HepG2 (cell line): ENCODE results near the gene CLDN9. TPM values are rescaled to one million over a fixed set of nuclear protein-coding genes. Genes with fewer than 3 reads are reported as not detected.

ENCODE experiments used
- CBX5 ChIP-seq: sonication (generic); formaldehyde crosslinking; IDR thresholded peaks from 2 replicates; pipeline ENCODE4 v1.4.0; 2020; ENCODE audit warnings: missing genetic modification reagents, borderline replicate concordance
- CTCF ChIP-seq: sonication (generic); formaldehyde crosslinking; IDR thresholded peaks from 2 replicates; pipeline ENCODE4 v1.5.0; 2020; ENCODE audit warnings: mild to moderate bottlenecking, missing genetic modification reagents, moderate library complexity
- HIC2 ChIP-seq: sonication (generic); formaldehyde crosslinking; IDR thresholded peaks from 2 replicates; pipeline ENCODE4 v1.9.0; 2022; ENCODE audit warnings: low read depth, missing genetic modification reagents
- KDM2A ChIP-seq: sonication (generic); formaldehyde crosslinking; IDR thresholded peaks from 2 replicates; pipeline ENCODE4 v1.4.0; 2020; ENCODE audit warnings: low read depth, missing genetic modification reagents, borderline replicate concordance
- MAX ChIP-seq: IDR thresholded peaks from 2 replicates; pipeline ENCODE4 v1.6.1; 2012; ENCODE audit warnings: inconsistent platforms
- MXD1 ChIP-seq: sonication (generic); formaldehyde crosslinking; IDR thresholded peaks from 2 replicates; pipeline ENCODE4 v1.4.0; 2020; ENCODE audit warnings: mild to moderate bottlenecking, missing genetic modification reagents
- NFKB2 ChIP-seq: sonication (generic); formaldehyde crosslinking; IDR thresholded peaks from 2 replicates; pipeline ENCODE4 v1.4.0; 2020; ENCODE audit warnings: missing genetic modification reagents, borderline replicate concordance
- PHF21A ChIP-seq: sonication (generic); formaldehyde crosslinking; IDR thresholded peaks from 2 replicates; pipeline ENCODE4 v1.5.0; 2020; ENCODE audit warnings: mild to moderate bottlenecking, missing genetic modification reagents
- POLR2G ChIP-seq: fragments of 200-400 bp; formaldehyde crosslinking; IDR thresholded peaks from 2 replicates; pipeline ENCODE4 v1.6.1; 2018; ENCODE audit warnings: mild to moderate bottlenecking, low read depth, low read length, moderate library complexity
- REPIN1 ChIP-seq: sonication (generic); formaldehyde crosslinking; IDR thresholded peaks from 2 replicates; pipeline ENCODE4 v1.8.0; 2022; ENCODE audit warnings: missing genetic modification reagents, low read depth, mild to moderate bottlenecking, borderline replicate concordance
- STAG1 ChIP-seq: sonication (generic); formaldehyde crosslinking; IDR thresholded peaks from 2 replicates; pipeline ENCODE4 v1.4.0; 2020; ENCODE audit warnings: missing genetic modification reagents
- TSC22D2 ChIP-seq: sonication (generic); formaldehyde crosslinking; IDR thresholded peaks from 2 replicates; pipeline ENCODE4 v1.5.1; 2020; ENCODE audit warnings: missing genetic modification reagents, mild to moderate bottlenecking, borderline replicate concordance
- XRCC5 ChIP-seq: fragments of 200-400 bp; formaldehyde crosslinking; optimal IDR thresholded peaks from 2 replicates; pipeline ENCODE3; 2017; ENCODE audit warnings: mild to moderate bottlenecking, low read length
- ZBTB20 ChIP-seq: sonication (generic); formaldehyde crosslinking; IDR thresholded peaks from 2 replicates; pipeline ENCODE4 v1.8.1; 2023; ENCODE audit warnings: missing genetic modification reagents, low read depth, mild to moderate bottlenecking, borderline replicate concordance
- ZBTB33 ChIP-seq: sonication (generic); formaldehyde crosslinking; IDR thresholded peaks from 2 replicates; pipeline ENCODE4 v1.4.0; 2020; ENCODE audit warnings: missing genetic modification reagents
- ZNF354B ChIP-seq: sonication (generic); formaldehyde crosslinking; IDR thresholded peaks from 2 replicates; pipeline ENCODE4 v1.8.0; 2022; ENCODE audit warnings: mild to moderate bottlenecking, missing genetic modification reagents
- ZNF510 ChIP-seq: sonication (generic); formaldehyde crosslinking; IDR thresholded peaks from 2 replicates; pipeline ENCODE4 v1.4.0; 2020; ENCODE audit warnings: low read depth, mild to moderate bottlenecking, missing genetic modification reagents
- ZNF687 ChIP-seq: sonication (generic); formaldehyde crosslinking; IDR thresholded peaks from 2 replicates; pipeline ENCODE4 v1.5.1; 2020; ENCODE audit warnings: mild to moderate bottlenecking, missing genetic modification reagents, moderate library complexity
- ZNF891 ChIP-seq: sonication (generic); formaldehyde crosslinking; IDR thresholded peaks from 2 replicates; pipeline ENCODE4 v1.5.0; 2020; ENCODE audit warnings: mild to moderate bottlenecking, missing genetic modification reagents
- polyA plus RNA-seq, 8 experiments: library from polyadenylated mRNA; depleted of rRNA in 3 of 8; stranded (reverse) in 7 of 8; unstranded in 1 of 8; fragments of >200 nt; fragmentation: Illumina TruSeq in 4 of 8; extraction: Trizol in 4 of 8; gene quantifications; 2 replicates each; pipeline versions ENCODE4 v1.2.1 to v1.2.3, GENCODE V29; 2011 to 2016; ENCODE audit warnings: low read depth in 4 of 8, missing spikeins in 1 of 8, mixed read lengths in 1 of 8; ENCODE audit not compliant: insufficient read depth in 1 of 8
- total RNA-seq, 5 experiments: library from RNA; depleted of rRNA; stranded (reverse); fragments of >200 nt; fragmentation: Illumina TruSeq; extraction: Trizol; gene quantifications; 2 replicates each; pipeline ENCODE4 v1.2.3, GENCODE V29; 2016; ENCODE audit warnings: low read depth in 1 of 5

The CLDN9 gene
- total and polyA plus RNA-seq, 2 of the 13 experiments (the other 11 are each of a cell fraction or from before 2014, with no cell fraction given) = 0.15 to 0.26 TPM

GRCh38 chr16:2983706-2984136, 29.0 kb upstream of the CLDN9 start (continued):
- peak; percentile 61; the same call in 1 of the 2 replicates for TF ChIP-seq KDM2A
- 0 out of 2 replicates have a peak, but pooled peaks have one; percentile 36 for TF ChIP-seq ZBTB20 (CRISPR knock-in tag)
- TF ChIP-seq XRCC5 = peak; percentile 65
- TF ChIP-seq CBX5 (CRISPR knock-in tag) = no peak
- TF ChIP-seq MAX = peak; percentile 57; the same call in 1 of the 2 replicates
- no peak for TF ChIP-seq POLR2G
- peak; percentile 81 for TF ChIP-seq CTCF (CRISPR knock-in tag)
- TF ChIP-seq STAG1 (CRISPR knock-in tag) = peak; percentile 71
- peak; percentile 71 for TF ChIP-seq REPIN1 (CRISPR knock-in tag)
- TF ChIP-seq TSC22D2 (CRISPR knock-in tag) = no peak
- TF ChIP-seq ZNF510 (CRISPR knock-in tag) = no peak
- 0 out of 2 replicates have a peak, but pooled peaks have one; percentile 55 for TF ChIP-seq MXD1 (CRISPR knock-in tag)
- TF ChIP-seq PHF21A (CRISPR knock-in tag) = peak; percentile 39; the same call in 1 of the 2 replicates
- TF ChIP-seq ZNF687 (CRISPR knock-in tag) = peak; percentile 81
- no peak for TF ChIP-seq HIC2 (CRISPR knock-in tag)
- peak; percentile 40; the same call in 1 of the 2 replicates for TF ChIP-seq NFKB2 (CRISPR knock-in tag)
- peak; percentile 16; the same call in 1 of the 2 replicates for TF ChIP-seq ZBTB33
- TF ChIP-seq ZNF354B = no peak
- peak; percentile 63; the same call in 1 of the 2 replicates for TF ChIP-seq ZNF891 (CRISPR knock-in tag)
